Trophoblast cell (in vitro differentiated cells and primary cell): ENCODE results near the gene ZNF888.
"Not testable (repeated sequence)": the region's sequence is repeated elsewhere in the genome, so short reads cannot be mapped to it uniquely, and the experiment has no call there.

Source experiments
- DNase-seq, 2 donors: peaks; one replicate each; pipeline ENCODE4 v3.0.0-alpha.2; 2016
- H2AFZ ChIP-seq: 2 replicates; pipeline ENCODE4 v1.6.1; 2013; ENCODE audit warnings: low read length, moderate library complexity, mild to moderate bottlenecking; ENCODE audit not compliant: insufficient read depth, poor library complexity
- H2AK5ac ChIP-seq: 2 replicates; pipeline ENCODE4 v1.6.1; 2013; ENCODE audit warnings: mild to moderate bottlenecking, low read length
- H2BK120ac ChIP-seq: 2 replicates; pipeline ENCODE4 v1.6.1; 2013; ENCODE audit warnings: low read length, mild to moderate bottlenecking, moderate library complexity; ENCODE audit not compliant: insufficient read depth, poor library complexity
- H2BK12ac ChIP-seq: 2 replicates; pipeline ENCODE4 v1.6.1; 2013; ENCODE audit warnings: mild to moderate bottlenecking, low read length, moderate library complexity
- H2BK5ac ChIP-seq: 2 replicates; pipeline ENCODE4 v1.6.1; 2013; ENCODE audit warnings: low read length, low read depth, moderate library complexity, mild to moderate bottlenecking; ENCODE audit not compliant: poor library complexity
- H3K14ac ChIP-seq: 2 replicates; pipeline ENCODE4 v1.6.1; 2013; ENCODE audit warnings: mild to moderate bottlenecking, low read length
- H3K18ac ChIP-seq: 2 replicates; pipeline ENCODE4 v1.6.1; 2013; ENCODE audit warnings: mild to moderate bottlenecking, low read length
- H3K23ac ChIP-seq: 2 replicates; pipeline ENCODE4 v1.6.1; 2013; ENCODE audit warnings: low read length
- H3K27ac ChIP-seq: 2 replicates; pipeline ENCODE4 v1.5.1; 2013; ENCODE audit warnings: low read depth, mild to moderate bottlenecking, inconsistent platforms, low read length, moderate library complexity
- H3K27me3 ChIP-seq: 2 replicates; pipeline ENCODE4 v1.6.1; 2013; ENCODE audit warnings: inconsistent platforms, mild to moderate bottlenecking, low read length, moderate library complexity; ENCODE audit not compliant: insufficient read depth
- H3K36me3 ChIP-seq, 2 experiments: 1 replicate in 1 of 2; 2 replicates in 1 of 2; pipeline ENCODE4 v1.6.1; 2013; ENCODE audit warnings: low read length in 2 of 2, mild to moderate bottlenecking in 2 of 2, moderate library complexity in 1 of 2; ENCODE audit not compliant: insufficient read depth in 2 of 2, control insufficient read depth in 1 of 2
- H3K4ac ChIP-seq: 2 replicates; pipeline ENCODE4 v1.6.1; 2013; ENCODE audit warnings: low read depth, mild to moderate bottlenecking, low read length, moderate library complexity
- H3K4me1 ChIP-seq, 2 experiments: 1 replicate in 1 of 2; 2 replicates in 1 of 2; pipeline ENCODE4 v1.6.1; 2013; ENCODE audit warnings: low read length in 2 of 2, mild to moderate bottlenecking in 2 of 2, moderate library complexity in 1 of 2; ENCODE audit not compliant: insufficient read depth in 2 of 2, control insufficient read depth in 1 of 2
- H3K4me2 ChIP-seq: 2 replicates; pipeline ENCODE4 v1.6.1; 2013; ENCODE audit warnings: inconsistent platforms, mild to moderate bottlenecking, low read length, moderate library complexity
- H3K4me3 ChIP-seq: 2 replicates; pipeline ENCODE4 v1.5.1; 2013; ENCODE audit warnings: mild to moderate bottlenecking, low read depth, low read length, inconsistent platforms
- H3K79me1 ChIP-seq: one replicate; pipeline ENCODE4 v1.6.1; 2013; ENCODE audit warnings: low read length
- H3K79me2 ChIP-seq: 2 replicates; pipeline ENCODE4 v1.6.1; 2013; ENCODE audit warnings: low read length, mild to moderate bottlenecking; ENCODE audit not compliant: control insufficient read depth, insufficient read depth, poor library complexity
- H3K9ac ChIP-seq: 2 replicates; pipeline ENCODE4 v1.6.1; 2013; ENCODE audit warnings: mild to moderate bottlenecking, low read length
- H3K9me3 ChIP-seq: 2 replicates; pipeline ENCODE4 v1.6.1; 2013; ENCODE audit warnings: low read depth, mild to moderate bottlenecking, control low read depth, inconsistent platforms, low read length; ENCODE audit not compliant: insufficient read depth
- H4K12ac ChIP-seq: 2 replicates; pipeline ENCODE4 v1.6.1; 2013; ENCODE audit warnings: low read depth, mild to moderate bottlenecking, low read length, moderate library complexity
- H4K8ac ChIP-seq: 2 replicates; pipeline ENCODE4 v1.6.1; 2013; ENCODE audit warnings: low read depth, mild to moderate bottlenecking, low read length, moderate library complexity
- H4K91ac ChIP-seq: one replicate; pipeline ENCODE4 v1.6.1; 2013; ENCODE audit warnings: low read depth, mild to moderate bottlenecking, low read length, moderate library complexity
- WGBS: extraction: QIAGEN DNeasy Blood & Tissue Kit; methylation state at CpG from one replicate; pipeline ENCODE4 v1.1.7; 2013; ENCODE audit warnings: missing lambda C conversion rate; ENCODE audit not compliant: insufficient read length, insufficient coverage; ENCODE audit errors: extremely low coverage; 5-methylcytosine and 5-hydroxymethylcytosine counted together

ZNF888 gene

DNA sequence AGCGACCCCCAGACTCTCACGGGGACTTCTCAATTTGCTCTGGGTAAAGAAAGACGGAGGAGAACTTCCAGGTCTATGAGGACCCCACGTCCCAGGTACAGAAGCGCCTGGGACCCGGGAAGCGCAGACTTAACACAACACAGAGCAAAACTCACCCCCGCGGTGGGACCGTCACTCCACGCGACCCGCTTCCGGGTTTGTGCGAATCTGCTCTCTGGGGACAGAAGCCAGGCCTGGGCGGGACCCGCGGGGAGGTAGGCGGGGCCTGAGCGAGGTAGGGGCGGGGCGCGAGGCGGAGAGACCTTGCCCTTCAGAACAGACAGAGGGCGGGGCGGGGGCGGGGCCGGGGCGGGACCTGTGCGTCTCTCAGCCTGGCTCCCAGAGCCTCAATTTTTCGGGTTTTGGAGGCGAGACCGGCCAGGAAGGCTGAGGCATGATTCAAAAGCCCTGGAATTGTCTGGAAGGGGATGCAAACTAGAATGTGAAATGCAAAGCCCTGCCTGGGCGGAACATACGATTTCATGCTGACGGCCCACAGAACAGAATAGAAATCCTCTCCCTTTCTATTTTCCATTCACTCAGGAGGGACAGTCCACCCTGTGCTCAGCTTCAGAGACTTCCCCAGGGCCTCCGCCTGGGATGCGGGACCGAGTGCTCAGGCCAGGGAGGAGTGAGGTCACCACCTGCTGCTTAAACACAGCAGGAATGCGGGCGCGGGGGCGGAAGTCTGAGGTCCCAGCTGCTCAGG lies 19.3 kb upstream of the ZNF888 start:
- Histone ChIP-seq H3K14ac (peak overlapping the region; percentile 78), H2AFZ (peak overlapping the region; percentile 38), H3K27ac (peak overlapping the region; percentile 88), H3K9ac (peak overlapping the region; percentile 78), H3K36me3 (no peaks in the 10 kb centered on the region), H3K4me3 (peak overlapping the region; percentile 67), H2BK120ac (peak overlapping the region; percentile 12), H3K4me2 (peak overlapping the region; percentile 67), H4K91ac (peak overlapping the region; percentile 73), H3K18ac (peak overlapping the region; percentile 31), H3K79me2 (peaks cover 7% of the 10 kb centered on the region), H4K8ac (peak overlapping the region; percentile 55), H2AK5ac (no peak overlapping the region), H3K4me1 (peaks cover 18 to 35% of the 10 kb centered on the region in 2 experiments), H3K79me1 (peaks cover 27% of the 10 kb centered on the region), H3K9me3 (peaks cover 5% of the 10 kb centered on the region), H4K12ac (peak overlapping the region; percentile 39), H2BK12ac (no peak overlapping the region), H3K27me3 (no peaks in the 10 kb centered on the region), H3K4ac (peak overlapping the region; percentile 35), H2BK5ac (peak overlapping the region; percentile 53), H3K23ac (no peak overlapping the region)
- no CpG with 5 or more reads among the region's 43 CpGs for WGBS
- peak; percentile 95 for DNase-seq

GRCh38 chr19:52941941-52942385 lies 18.7 kb upstream of the ZNF888 start:
- peak overlapping the region; percentile 73 for H4K91ac ChIP-seq
- peak overlapping the region; percentile 38 for H2AFZ ChIP-seq
- peak overlapping the region; percentile 80 for H3K27ac ChIP-seq
- peak overlapping the region; percentile 55 for H4K8ac ChIP-seq
- H3K4ac ChIP-seq, result peak overlapping the region; percentile 35
- no CpG with 5 or more reads among the region's 26 CpGs for WGBS
- H3K79me2 ChIP-seq, result peaks cover 7% of the 10 kb centered on the region
- H2BK120ac ChIP-seq, result peak overlapping the region; percentile 12
- peak overlapping the region; percentile 39 for H4K12ac ChIP-seq
- H3K79me1 ChIP-seq, result peaks cover 32% of the 10 kb centered on the region
- H2BK5ac ChIP-seq, result peak overlapping the region; percentile 53
- peak overlapping the region; percentile 31 for H3K18ac ChIP-seq
- peaks cover 23 to 41% of the 10 kb centered on the region in 2 experiments for H3K4me1 ChIP-seq
- peaks cover 5% of the 10 kb centered on the region for H3K9me3 ChIP-seq
- peak overlapping the region; percentile 78 for H3K14ac ChIP-seq
- H3K9ac ChIP-seq, result peak overlapping the region; percentile 78
- H3K27me3 ChIP-seq, result no peaks in the 10 kb centered on the region
- H3K4me2 ChIP-seq, result peak overlapping the region; percentile 60
- H3K23ac ChIP-seq, result no peak overlapping the region
- no peaks in the 10 kb centered on the region for H3K36me3 ChIP-seq
- H3K4me3 ChIP-seq, result peak overlapping the region; percentile 67
- no peak overlapping the region for H2BK12ac ChIP-seq
- peak; percentile 25 to 71 for DNase-seq
- no peak overlapping the region for H2AK5ac ChIP-seq

GRCh38 chr19:52941523-52941922 lies 18.3 kb upstream of the ZNF888 start:
- not testable (repeated sequence) for H4K12ac ChIP-seq, H2BK120ac ChIP-seq, H2BK5ac ChIP-seq, H2AFZ ChIP-seq, H3K9ac ChIP-seq, H3K36me3 ChIP-seq, H4K91ac ChIP-seq, H3K79me2 ChIP-seq, H3K14ac ChIP-seq, H3K23ac ChIP-seq, DNase-seq, H3K27me3 ChIP-seq, H3K4me3 ChIP-seq, H3K18ac ChIP-seq, H3K9me3 ChIP-seq, H3K4ac ChIP-seq, H2AK5ac ChIP-seq, H2BK12ac ChIP-seq, H4K8ac ChIP-seq
- Histone ChIP-seq H3K79me1 (peaks cover 34% of the 10 kb centered on the region), H3K4me2 (peak overlapping the region; percentile 60), H3K27ac (peak overlapping the region; percentile 80), H3K4me1 (peaks cover 27 to 42% of the 10 kb centered on the region in 2 experiments)
- WGBS, result no CpG with 5 or more reads among the region's 2 CpGs

- Histone ChIP-seq H3K79me1 (peaks cover 37% of the 10 kb centered on the region), H3K4ac (peak overlapping the region; percentile 39), H3K4me1 (peaks cover 31 to 46% of the 10 kb centered on the region in 2 experiments)
- H3K23ac ChIP-seq, H2AFZ ChIP-seq, H3K79me2 ChIP-seq, H4K91ac ChIP-seq, H4K8ac ChIP-seq, H2AK5ac ChIP-seq, H2BK12ac ChIP-seq, H3K9me3 ChIP-seq, H3K36me3 ChIP-seq, H3K14ac ChIP-seq, H3K27ac ChIP-seq, H2BK5ac ChIP-seq, H2BK120ac ChIP-seq, H3K4me2 ChIP-seq, H3K9ac ChIP-seq, H3K27me3 ChIP-seq, H4K12ac ChIP-seq, H3K18ac ChIP-seq, DNase-seq, H3K4me3 ChIP-seq: not testable (repeated sequence)
- WGBS, result no CpG with 5 or more reads among the region's 5 CpGs
Observed at GRCh38 chr19:52940905-52941304, 17.7 kb upstream of the ZNF888 start.
